ENCODE data around the gene SETD1B. TPM values are rescaled to one million over a fixed set of nuclear protein-coding genes. Genes with fewer than 3 reads are reported as not detected.
"Not testable (repeated sequence)": the region's sequence is repeated elsewhere in the genome, so short reads cannot be mapped to it uniquely, and the experiment has no call there.

SETD1B gene
- total RNA-seq, 1 donor from 2014 or later, result 7.9 TPM

GRCh38 chr12:121788176-121788818 lies 15.5 kb upstream of the SETD1B start:
- no peaks in the 10 kb centered on the region for H3K27me3 ChIP-seq (ENCODE audit: low read depth)
- peaks cover 74% of the 10 kb centered on the region for H3K4me1 ChIP-seq
- TF ChIP-seq, protein P1, sequence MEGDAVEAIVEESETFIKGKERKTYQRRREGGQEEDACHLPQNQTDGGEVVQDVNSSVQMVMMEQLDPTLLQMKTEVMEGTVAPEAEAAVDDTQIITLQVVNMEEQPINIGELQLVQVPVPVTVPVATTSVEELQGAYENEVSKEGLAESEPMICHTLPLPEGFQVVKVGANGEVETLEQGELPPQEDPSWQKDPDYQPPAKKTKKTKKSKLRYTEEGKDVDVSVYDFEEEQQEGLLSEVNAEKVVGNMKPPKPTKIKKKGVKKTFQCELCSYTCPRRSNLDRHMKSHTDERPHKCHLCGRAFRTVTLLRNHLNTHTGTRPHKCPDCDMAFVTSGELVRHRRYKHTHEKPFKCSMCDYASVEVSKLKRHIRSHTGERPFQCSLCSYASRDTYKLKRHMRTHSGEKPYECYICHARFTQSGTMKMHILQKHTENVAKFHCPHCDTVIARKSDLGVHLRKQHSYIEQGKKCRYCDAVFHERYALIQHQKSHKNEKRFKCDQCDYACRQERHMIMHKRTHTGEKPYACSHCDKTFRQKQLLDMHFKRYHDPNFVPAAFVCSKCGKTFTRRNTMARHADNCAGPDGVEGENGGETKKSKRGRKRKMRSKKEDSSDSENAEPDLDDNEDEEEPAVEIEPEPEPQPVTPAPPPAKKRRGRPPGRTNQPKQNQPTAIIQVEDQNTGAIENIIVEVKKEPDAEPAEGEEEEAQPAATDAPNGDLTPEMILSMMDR (IDR thresholded peaks at IDR 0.05; ENCODE audit: borderline replicate concordance), result no peak
- H3K36me3 ChIP-seq, result no peaks in the 10 kb centered on the region
- H3K4me3 ChIP-seq, result no peak overlapping the region
- peak overlapping the region; percentile 86 for H3K27ac ChIP-seq (replicated peaks)
- DNase-seq, result no peak
- intact Hi-C loops (cut with micrococcal nuclease), result no loop called here
- H3K9me3 ChIP-seq (replicated peaks), result no peaks in the 10 kb centered on the region

GRCh38 chr12:121789233-121789781 lies 14.5 kb upstream of the SETD1B start:
- H3K4me3 ChIP-seq, result peak overlapping the region; percentile 11
- H3K27me3 ChIP-seq (ENCODE audit: low read depth), result no peaks in the 10 kb centered on the region
- no peak for DNase-seq
- no peaks in the 10 kb centered on the region for H3K9me3 ChIP-seq (replicated peaks)
- TF ChIP-seq, protein P1 (IDR thresholded peaks at IDR 0.05; ENCODE audit: borderline replicate concordance), result no peak
- H3K36me3 ChIP-seq, result no peaks in the 10 kb centered on the region
- peaks cover 84% of the 10 kb centered on the region for H3K4me1 ChIP-seq
- peak overlapping the region; percentile 86 for H3K27ac ChIP-seq (replicated peaks)
- intact Hi-C loops (cut with micrococcal nuclease), result no loop called here

DNA sequence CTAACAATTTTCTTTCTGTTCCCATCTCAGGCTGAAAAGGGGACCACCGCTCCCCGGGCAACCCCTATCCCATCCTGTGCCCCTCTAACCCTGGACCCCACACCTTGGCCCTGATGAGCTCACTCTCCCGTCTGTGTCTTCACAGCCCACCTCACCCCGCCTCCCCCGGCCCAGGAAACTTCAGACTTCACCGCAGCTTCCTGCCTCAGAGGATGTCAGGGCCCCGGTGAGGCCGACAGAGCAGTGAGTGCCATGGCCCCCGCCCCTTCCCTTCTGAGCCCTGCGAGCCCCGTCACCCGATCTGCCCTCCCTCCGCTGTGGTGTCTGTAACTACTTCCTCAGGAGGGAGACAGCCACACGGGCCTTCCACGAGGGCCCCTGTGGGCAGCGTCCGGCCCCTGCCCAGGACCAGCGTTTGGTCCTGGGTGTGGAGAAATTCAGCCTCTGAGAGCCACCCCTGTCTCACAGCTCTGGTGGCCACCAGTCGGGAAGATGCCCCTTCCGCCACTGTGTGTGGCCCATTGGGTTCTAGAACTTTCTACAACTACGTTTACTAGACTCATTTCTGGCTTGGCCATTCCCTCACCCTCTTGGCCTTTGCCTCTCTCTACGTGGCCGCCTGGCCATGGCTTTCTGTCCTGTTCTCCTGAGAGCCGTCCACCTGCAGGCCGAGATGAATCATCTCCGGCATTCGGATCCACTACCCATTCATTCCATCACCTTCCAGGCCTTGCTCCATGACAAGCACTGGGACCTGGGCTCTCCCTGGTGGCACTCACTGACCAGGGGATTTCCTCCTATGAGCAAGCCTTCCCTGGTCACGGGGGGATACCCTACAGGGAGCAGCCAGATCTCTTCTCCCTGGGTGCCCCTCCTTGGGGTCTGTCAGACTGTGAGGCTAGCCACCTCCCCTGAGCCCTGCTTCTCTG lies 13.7 kb upstream of the SETD1B start:
- no peaks in the 10 kb centered on the region for H3K36me3 ChIP-seq
- H3K4me3 ChIP-seq, result peak overlapping the region; percentile 11
- intact Hi-C loops (cut with micrococcal nuclease), result loop anchor here (5.0 kb wide), 1 partner anchor 93 kb away; no protein-coding TSS in a partner anchor
- H3K4me1 ChIP-seq, result peaks cover 85% of the 10 kb centered on the region
- DNase-seq, result peak; percentile 70
- no peaks in the 10 kb centered on the region for H3K9me3 ChIP-seq (replicated peaks)
- TF ChIP-seq, protein P1 (IDR thresholded peaks at IDR 0.05; ENCODE audit: borderline replicate concordance), result no peak
- peak overlapping the region; percentile 86 for H3K27ac ChIP-seq (replicated peaks)
- H3K27me3 ChIP-seq (ENCODE audit: low read depth), result no peaks in the 10 kb centered on the region

DNA sequence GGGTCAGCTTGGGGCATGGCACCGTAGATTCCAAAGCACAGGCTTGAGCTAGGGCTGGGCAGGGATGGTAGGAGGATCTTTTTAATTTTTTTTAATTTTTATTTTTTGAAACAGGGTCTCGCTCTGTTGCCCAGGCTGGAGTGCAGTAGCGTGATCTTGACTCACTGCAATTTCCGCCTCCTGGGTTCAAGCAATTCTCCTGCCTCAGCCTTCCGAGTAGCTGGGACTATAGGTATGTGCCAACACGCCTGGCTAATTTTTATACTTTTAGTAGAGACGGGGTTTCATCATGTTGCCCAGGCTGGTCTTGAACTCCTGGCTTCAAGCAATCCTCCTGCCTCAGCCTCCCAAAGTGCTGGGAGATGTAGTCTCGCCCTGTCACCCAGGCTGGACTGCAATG lies 13.0 kb upstream of the SETD1B start:
- peaks cover 91% of the 10 kb centered on the region for H3K4me1 ChIP-seq
- not testable (repeated sequence) for H3K4me3 ChIP-seq; H3K27me3 ChIP-seq (ENCODE audit: low read depth); H3K36me3 ChIP-seq; DNase-seq; H3K27ac ChIP-seq (replicated peaks); H3K9me3 ChIP-seq (replicated peaks)
- intact Hi-C loops (cut with micrococcal nuclease), result loop anchor here (5.0 kb wide), 1 partner anchor 93 kb away; no protein-coding TSS in a partner anchor

- intact Hi-C loops (cut with micrococcal nuclease), result loop anchor here (5.0 kb wide), 1 partner anchor 95 kb away; no protein-coding TSS in a partner anchor
- no peaks in the 10 kb centered on the region for H3K9me3 ChIP-seq (replicated peaks)
- DNase-seq, result no peak
- peaks cover 95% of the 10 kb centered on the region for H3K4me1 ChIP-seq
- TF ChIP-seq, protein P1 (IDR thresholded peaks at IDR 0.05; ENCODE audit: borderline replicate concordance), result no peak
- peaks cover 9% of the 10 kb centered on the region for H3K36me3 ChIP-seq
- no peaks in the 10 kb centered on the region for H3K27me3 ChIP-seq (ENCODE audit: low read depth)
- H3K27ac ChIP-seq (replicated peaks), result peak overlapping the region; percentile 100
- H3K4me3 ChIP-seq, result peak overlapping the region; percentile 75
Measured at GRCh38 chr12:121791671-121792551, 11.9 kb upstream of the SETD1B start.
